ENCODE data around the gene NUP62.

Gene NUP62

DNA sequence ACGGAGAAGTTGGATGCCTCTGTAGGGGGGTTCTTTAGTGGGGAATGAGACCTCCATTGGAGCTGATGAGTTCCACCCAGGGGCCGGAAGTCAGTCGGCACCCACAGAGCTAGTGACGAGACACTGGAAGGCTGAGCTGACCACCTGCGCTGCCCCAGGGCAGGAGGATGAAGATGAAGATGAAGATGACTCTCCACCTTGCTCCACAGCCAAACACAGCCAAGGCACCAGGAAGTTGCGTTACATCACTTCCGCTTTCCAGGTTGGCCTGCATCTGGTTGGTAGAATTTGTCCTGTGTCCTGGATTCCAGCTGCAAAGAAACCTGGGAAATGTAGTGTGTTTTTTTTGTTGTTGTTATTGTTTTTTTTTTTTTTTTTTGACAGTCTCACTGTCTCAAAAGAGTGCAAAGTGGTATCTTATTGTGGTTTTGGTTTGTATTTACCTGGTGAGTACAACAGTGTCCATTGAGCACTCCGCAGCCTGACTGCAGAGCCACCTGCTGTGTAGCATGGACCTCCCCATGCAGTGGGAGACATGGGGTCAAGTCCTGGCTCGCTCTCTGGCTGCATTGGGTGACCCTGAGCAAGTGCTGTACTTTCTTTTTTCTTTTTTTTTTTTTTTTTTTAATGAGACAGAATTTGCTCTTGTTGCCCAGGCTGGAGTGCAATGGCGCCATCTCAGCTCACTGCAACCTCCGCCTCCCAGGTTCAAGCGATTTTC is 49.9 kb downstream of the NUP62 start:
- DNase-seq: peak; percentile 40 to 51

DNA sequence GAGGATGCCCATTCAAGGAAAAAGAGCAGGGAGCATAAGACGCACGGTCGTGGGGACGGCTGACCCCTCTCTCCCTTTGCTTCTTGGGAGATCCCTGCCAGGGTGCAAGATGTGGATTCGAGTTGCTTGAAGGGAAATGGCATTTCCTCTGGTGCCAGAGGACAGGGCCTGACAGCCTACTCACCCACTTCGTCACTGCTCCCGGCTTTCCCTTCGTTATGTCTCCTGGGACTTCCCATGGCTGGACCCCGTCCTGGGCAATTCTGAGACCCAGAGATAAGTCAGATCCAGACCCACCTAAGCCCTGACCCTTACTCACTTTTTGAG is 50.6 kb downstream of the NUP62 start:
- DNase-seq: no peak

DNA sequence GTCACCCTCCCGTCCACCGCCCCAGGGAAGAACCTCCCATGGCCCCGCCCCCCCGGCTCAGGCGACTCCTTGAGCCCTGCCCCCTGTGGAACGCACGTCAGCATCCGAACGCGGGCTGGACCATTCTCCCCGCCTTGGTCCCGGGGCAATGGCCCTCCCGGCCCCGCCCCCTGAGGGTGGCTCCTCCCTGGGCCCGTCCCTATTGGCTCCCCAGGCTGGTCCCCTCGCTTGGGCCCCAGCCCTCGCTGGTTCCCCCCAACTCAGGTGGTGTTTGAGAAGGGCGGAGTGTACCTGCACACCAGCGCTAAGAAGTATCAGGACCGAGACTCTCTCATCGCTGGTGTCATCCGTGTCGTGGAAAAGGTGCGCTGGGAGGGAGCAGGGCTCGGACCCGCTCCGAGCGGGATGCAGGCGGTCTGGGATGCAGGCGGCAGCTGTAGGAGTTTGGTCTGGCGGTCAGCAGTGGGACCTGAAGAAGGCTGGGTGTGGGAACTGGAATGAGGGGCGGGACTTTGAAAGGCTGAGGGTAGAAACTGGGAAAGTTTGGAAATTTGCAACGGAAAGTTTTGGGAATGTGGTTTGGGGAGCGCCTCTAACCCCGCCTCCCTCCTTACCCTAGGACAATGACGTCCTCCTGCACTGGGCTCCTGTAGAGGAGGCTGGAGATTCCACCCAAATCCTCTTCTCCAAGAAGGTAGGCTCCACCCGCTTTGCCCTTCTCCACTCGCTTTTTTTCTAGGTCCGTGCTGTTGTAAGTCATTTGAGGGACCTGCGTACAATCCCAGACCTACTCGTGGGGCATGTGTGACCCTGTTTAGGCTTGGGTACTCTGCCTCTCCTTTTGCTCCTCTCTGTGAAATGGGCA is 51.2 kb downstream of the NUP62 start:
- DNase-seq: peak; percentile 95 to 97

DNA sequence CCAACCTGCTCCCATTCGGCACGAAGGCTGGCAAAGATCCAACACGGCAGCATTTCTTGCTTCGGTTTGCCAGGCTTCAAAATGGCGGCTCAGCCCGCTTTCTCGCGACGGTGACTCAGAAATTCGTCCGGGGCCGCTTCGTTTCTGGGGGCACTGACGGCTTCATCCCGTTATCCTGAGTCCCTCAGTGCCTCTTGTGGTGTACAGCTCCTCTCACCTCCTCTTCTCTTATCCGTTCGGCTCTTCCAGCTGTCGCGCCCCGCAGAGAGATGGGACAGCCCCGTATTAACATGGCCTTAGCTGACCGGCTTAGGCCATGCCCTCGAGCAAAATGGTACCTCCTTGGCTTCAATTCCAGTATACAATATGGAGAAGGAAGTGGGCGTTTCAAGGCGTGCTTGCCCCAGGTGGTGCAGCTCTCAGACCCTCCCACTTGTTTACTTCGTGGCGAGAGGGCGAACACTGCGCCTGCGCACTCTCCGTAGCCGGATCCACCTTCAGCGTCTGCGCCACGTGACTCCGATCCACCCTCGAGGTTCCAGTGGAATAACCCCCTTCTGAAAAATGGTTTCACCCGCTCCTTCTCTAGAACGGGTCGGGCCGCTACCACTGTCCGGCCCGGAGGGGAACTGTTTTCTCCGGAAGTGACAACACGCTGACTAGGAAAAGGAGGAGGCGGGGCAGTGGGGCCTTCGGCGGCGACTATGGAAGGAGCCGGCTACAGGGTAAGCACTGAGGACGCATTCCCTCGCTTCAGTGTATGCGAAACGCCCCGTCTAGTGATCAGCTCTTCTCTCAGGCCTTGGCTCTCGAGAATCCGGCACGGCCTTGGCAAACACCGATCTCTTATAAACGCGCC is 52.1 kb downstream of the NUP62 start, which contains the start of the genes AKT1S1 and TBC1D17:
Gene AKT1S1 (minus strand): TSS at position 336 of the 859 bp plus-strand sequence. CDS start 4,060 bp downstream, outside the sequence.
Gene TBC1D17 (plus strand): TSS at position 683 of the 859 bp plus-strand sequence. CDS start 22 bp downstream, at position 705.
- peak; percentile 100 for DNase-seq

DNA sequence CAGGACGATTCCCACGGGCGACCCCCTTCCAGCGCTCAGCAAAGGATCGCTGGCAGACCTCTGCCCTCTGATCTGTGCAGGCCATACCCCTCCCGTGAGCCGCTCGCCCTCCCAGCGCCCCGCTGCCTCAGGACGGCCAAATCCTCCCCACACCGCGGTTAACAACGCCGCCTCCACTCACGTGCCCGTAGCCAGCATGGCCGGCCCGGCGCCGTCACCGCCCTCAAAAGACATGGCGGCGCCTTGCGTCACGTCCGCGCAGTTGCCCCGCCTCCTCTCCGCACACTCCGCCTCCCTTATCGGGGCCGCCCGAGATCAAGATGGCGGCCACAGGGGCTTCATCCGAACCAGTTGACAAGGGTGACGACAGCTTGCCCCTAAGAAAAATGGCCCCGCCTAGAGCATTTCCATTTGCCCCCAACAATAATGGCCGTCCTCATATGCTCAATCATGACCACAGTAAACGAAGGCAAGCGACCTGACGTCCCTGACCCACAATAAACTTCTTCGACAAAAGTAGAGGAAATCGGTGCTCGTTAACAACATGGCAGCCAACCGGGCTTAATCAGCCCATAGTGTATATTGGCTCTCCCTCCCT is 52.8 kb downstream of the NUP62 start:
- peak; percentile 96 to 99 for DNase-seq

DNA sequence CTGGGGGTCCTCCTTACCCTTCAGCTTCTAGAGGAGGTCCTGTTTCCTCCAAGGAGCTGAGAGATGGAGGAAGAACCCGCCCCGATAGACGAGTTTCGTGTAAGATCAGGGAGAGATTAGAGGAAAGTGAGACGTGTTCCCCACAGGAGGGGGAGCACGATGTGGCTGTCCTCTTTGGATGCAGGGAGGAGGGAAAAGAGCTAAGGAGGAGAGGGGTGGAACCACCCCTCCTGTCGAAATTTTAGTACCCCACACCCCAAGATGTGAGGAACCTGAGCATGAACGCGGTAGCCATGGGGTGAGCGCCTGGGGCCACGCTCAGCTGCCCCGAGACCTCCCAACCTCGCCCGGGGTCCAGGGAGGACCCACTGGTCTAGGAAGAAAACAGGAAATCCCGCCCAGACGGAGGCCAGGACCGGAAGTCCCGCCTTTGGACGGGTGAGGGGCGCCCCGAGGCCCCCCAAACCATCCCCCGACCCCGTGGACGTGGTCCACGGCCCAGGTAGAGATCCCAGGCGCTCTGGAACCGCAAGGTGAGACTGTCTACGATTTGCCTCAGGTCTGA is 53.4 kb downstream of the NUP62 start:
- DNase-seq: peak in 1 of 2 donors; percentile 36

DNA sequence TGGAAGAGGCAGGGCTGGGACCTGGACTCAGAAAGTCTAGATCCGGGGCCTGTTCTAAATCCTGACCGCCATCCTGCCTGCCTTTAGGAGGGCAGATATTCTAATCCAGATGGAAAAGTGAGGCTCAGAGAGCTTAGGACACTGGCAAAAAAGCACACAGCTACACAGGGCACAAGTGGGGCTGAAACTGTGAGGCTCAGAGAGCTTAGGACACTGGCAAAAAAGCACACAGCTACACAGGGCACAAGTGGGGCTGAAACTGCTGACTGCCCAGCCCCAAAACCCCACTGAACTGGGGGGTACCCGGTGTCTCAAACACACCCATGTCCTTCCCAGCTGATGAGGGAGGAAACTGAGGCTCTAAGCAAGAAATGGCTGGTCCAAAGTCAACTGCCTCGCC is 54.1 kb downstream of the NUP62 start:
- no peak for DNase-seq

DNA sequence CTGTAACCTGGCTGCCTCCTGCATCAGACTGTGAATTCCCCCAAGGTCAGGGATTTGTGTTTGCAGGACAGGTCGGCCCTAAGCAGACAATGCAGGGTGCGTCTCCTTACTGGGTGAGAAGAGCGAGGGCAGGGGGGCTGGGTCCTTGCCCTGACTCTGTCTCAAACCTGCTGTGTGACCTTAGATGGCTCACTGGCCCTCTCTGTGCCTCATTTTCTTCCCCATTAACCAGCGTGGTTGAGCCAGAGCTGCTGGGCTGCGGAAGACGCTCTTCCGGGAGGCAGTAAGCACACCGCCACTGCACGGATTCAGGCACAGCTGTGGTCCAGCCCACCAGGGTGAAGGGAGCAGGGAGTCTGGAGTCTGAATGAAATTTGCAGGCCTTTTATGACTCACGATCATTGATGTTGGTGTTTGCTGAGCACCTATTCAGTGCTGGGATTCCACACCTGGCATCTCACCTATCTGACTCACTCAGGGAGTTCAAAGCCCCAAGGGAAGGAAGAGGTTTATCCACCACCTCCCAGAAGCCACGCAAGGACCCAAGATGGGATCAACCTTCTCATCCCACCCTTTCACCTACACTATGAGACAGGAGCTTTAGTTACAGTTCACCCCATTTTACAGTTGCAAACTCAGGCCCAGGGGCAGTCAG is 54.7 kb downstream of the NUP62 start:
- no peak for DNase-seq

DNA sequence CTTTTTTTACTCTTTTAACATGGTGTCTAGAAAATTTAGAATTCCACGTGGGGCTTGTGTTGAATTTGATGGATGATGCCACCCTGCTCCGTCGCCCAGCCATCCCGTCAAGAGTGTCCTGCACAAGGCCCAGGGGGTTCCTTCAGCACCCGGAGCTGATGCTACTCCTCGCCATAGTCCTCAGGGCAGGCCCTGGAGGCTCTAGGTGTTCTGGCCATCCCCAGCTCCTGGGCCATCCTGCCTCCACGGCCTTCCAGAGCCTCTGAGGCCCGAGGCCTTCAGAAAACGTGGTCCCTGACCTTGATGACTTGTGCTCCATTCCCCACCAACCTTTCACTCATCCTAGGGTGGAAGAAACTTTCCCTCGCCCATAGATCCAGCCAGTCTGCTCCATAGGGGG is 55.5 kb downstream of the NUP62 start:
- DNase-seq: no peak

DNA sequence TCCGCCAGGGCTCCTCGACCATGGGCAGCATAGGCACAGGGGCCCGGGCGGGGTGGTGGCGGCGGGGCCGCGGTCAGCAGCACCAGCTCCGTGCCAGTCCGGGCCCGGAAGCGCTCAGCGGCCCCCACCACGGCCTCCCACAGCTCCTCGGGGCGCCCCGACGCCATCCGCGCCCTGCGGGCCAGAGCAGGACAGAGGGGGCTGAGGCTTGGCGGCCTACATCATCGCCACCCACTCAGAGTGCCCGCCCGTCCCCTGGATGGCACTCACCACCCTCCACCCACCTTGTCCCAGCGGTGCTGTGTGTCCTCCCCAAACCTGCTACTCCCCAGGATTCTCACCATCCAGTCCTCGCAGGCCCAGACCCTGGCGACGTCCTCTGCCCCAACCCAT is 56.2 kb downstream of the NUP62 start:
- no peak for DNase-seq

DNA sequence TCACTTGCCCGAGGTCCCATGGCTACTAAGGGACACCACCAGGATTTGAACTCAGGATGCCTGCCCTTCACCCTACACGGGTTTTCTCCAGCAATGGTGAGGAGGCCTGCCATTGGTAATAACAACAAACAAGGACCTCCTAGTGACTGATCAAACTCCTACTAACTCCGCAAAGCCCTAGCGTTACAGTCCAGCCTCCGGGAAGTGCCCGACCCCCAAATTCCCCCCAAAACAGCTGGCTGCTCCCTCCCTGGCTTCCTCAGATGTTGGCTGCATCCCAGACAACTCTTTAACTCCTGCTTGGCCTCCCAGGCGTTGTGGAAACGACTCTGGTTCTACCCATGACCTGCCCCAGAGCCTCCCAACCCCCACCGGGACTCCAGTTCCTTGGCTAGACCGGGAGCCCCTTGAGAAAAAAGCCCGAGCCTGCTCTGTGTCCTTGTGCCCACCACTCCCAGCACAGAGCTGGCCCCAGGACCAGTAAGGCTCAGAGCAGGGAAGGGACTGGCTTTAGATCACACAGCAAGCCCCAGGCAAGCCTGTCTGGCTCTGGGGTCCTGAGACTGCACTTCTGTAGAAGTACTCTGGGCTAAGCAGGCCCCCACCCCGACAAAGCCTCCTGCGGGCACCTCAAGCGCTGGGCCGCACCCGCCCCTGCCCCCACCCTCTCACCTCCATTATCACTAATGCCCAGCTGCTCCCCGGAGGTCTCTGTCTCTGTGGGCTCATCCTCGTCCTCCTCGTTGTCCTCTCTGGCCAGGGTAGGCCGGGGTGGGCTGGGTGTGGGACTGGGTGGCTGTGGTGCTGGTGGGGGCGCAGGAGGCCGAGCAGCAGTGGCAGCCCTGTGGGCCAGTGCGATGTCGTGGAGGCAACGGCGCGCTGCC is 56.8 kb downstream of the NUP62 start:
- no peak for DNase-seq

DNA sequence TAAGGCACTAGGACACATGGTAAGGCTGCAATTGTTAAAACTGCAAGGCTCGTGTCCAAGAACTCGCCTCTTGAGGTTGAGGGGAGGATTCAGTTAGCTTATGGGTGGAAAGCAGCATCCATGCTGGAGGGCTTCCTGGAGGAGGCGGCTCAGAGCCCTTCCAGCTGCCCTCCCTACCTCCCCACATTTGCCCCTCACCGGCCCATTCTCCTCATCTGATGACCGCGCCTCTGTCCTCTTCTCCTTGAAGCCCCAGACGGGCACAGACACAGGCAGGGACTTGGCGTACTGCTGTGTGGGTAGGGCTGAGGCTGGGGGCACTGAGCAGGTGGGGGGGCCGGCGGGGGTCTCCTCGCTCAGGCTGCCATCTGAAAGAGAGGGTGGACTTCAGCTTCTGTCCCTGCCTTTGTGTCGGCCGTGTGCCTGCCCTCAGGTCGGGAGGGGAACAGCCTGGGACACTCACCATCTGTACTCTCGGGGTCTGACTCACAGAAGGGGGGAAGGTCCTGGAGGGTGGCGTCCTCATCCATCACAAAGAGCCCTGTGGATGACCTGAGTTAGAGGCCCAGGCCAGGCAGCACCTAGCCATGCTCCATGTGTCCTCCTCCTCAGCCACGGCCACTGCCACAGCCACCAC is 57.8 kb downstream of the NUP62 start:
- no peak for DNase-seq

DNA sequence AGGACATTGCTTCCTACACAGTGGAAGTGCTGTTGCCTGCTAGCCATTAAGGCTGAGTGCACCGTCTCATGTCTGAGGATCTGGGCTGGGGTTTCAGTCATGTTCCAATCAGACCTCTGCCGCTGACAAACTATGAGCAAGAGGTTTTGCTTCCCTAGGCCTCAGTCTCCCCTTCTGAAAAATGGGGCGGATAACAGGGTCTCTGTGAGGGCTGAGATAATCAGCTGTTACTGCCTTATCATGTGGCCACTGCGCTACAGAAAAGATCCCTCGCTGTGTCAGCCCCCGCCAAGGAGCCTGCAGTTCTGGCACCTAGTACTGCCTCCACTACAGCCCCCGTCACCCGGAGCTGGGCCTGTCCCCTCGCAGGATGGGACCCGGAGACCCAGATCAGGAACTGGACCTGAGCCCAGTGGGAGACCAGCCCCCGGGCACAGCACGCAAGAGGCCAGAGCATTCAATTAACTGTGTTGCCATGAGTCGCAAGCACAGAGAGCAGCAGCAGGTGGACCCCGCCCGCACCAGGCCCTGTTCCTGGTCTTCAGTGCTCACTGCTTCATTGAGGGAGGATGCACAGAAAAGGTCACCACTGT is 58.9 kb downstream of the NUP62 start:
- no peak for DNase-seq

DNA sequence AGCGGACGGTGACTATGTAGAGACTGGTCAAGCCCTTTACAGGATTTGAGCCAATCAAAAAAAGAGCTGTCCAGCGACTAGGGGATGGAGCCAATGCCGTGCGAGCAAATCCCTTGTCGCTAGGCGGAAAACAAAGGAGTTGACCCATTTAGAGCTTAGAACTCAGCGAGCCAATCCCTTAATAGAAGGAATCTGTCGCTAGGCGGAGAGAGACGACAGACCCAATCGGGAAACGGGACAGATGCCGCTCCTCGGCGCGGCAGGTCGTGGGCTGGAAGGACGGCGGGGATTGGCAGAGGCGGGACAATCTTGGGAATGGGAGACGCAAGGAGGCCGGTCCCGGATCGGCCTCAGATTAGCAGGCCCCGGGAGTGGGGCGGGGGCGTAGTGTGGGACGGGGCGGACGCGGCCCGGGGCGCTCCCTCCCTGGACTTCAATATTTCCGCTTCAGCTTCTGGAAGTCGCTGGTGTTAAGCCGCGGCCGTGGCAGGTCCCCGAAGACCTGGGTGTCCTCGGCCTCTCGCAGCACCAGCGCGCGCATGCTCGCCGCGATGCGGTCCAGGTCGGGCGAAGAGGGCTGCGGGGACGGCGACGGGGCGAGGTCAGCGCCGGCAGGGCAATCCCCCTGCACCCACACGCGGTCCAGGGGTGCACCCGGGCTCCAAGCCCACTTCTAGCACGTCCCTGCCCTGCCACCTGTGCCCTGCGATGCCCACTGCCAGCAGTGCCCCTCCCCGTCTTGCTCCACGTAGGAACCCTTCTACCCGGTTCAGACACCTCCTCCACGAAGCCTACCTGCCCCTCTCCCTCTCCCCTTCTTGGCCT is 59.6 kb downstream of the NUP62 start:
- DNase-seq: peak; percentile 99 to 100

DNA sequence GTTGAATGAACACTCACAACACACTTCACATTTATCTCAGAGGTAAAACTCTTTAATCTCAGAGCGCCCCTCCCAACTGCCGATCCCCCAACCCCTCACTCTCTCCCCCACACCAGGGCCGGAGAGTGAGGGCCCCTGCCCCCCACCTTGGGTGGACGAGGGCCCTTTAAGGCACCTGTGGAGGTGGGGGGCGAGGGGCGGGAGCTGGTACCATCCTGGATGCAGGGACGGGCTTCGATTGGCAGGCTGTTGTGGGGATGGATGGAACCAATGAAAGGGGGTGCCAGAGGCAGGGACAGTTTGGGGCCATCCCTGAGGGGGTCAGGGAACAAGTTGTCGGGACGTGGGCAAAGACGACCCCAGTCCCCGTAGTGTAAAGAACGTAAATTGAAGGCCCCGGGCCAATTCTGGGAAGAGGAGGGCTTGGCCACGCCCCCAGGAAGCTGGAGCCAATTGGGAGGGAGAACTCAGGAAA is 60.3 kb downstream of the NUP62 start:
- DNase-seq: no peak

DNA sequence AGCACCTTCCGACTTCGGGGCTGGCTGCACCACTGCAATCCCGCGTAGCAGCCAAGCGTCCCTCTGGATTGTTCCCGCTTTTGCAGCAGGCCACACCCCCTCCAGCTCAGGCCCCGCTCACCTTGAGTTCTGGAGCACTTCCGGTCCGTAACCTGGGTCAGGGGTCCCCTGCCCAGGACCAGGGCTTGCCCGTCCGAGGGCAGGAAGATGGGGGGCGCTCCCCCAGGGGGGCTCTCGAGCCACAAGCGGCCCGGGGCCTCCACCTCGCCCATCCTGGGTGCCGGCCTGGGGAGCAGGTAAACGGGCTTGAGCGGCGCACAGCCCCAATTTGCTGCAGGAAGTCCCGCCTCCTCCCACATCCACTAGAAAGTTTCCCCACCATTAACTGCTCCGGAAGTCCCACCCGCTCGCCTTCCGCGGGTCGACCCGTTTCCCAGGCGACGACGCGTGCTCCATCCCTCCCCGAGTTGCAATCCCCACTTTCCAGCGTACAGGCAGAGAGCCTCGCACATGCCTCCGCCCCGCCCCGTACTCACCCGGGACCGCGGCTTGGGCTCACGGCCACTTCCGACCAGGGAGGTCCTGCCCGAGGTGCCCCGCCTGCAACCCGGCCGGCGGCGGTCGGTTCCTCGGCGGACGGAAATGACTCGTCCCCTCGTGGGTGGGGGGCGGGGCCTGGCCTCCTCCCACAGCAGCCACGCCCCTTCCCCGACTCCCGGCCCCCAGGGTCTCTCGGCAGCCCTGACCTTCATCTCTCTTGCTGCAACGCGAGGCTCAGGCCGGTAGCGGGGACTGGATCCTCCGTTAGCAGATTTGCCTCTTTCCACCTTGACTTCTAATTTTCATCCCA is 62.1 kb downstream of the NUP62 start, which contains the start of gene PNKP:
Gene PNKP (minus strand): TSS at position 644 of the 850 bp plus-strand sequence. CDS start 372 bp downstream, at position 272.
- DNase-seq: peak; percentile 81 to 95

DNA sequence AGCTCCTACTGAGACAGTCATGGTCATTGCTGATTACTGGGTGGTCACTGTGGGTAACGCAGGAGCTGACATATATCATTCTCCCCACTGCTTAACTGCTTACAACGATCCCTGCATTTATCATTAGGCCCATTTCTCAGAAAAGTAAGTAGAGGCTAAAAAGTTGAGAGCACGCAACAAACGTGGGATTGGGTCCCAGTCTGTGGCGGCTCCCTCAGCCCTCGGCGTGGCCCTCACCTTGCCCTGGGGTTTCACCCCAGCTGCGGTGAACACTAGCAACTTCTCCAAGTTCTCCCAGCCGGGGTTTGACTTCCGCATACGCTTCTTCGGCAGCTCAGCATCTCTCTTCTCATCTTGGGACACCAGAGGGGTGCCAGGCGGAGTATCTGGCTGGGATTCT is 64.4 kb downstream of the NUP62 start:
- no peak for DNase-seq

DNA sequence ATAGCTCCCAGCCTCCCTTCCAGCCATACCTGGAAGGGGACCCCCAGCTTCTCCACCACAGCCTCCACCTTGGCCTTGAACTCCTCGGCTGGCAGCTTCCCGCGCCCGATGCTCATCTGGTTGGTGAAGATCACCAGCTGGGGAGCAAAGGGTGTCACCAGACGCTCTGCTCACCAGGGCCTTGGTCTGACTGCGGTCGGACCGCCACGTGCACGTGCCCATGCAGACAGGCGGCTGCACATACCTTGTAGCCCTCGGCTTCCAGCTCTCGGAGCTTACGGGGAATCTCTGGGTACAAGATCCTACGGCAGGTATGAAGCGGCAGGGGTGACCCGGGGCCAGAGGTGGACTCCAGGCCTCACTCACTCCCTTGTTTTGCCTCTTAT is 65.4 kb downstream of the NUP62 start:
- DNase-seq: no peak
